Spleen (tissue), 11 donors: ENCODE data around the gene MED26. TPM values are rescaled to one million over a fixed set of nuclear protein-coding genes. Genes with fewer than 3 reads are reported as not detected.
A peak's percentile ranks its signal among the peaks of the same experiment; 100 is the strongest.

ENCODE experiments used
- DNase-seq: peaks from one replicate; pipeline ENCODE4 v3.0.0-alpha.2; 2020
- H3K27ac ChIP-seq, 8 donors: fragments of 200-600 bp; sonication (generic) in 7 of 8; 1 replicate in 4 of 8; 2 replicates in 4 of 8; pipeline versions ENCODE4 v1.5.0 to v1.8.0; 2016 to 2021; ENCODE audit warnings: inconsistent platforms in 4 of 8, mild to moderate bottlenecking in 4 of 8, moderate library complexity in 1 of 8
- H3K27me3 ChIP-seq, 7 donors: fragments of 200-600 bp; sonication (generic) in 6 of 7; replicated peaks in 1 of 7; 1 replicate in 4 of 7; 2 replicates in 3 of 7; pipeline versions ENCODE4 v1.5.0 to v1.8.0; 2016 to 2021; ENCODE audit warnings: inconsistent platforms in 3 of 7, mild to moderate bottlenecking in 1 of 7
- H3K36me3 ChIP-seq, 6 donors: fragments of 200-600 bp; sonication (generic) in 5 of 6; 1 replicate in 4 of 6; 2 replicates in 2 of 6; pipeline versions ENCODE4 v1.5.0 to v1.8.0; 2016 to 2021; ENCODE audit warnings: inconsistent platforms in 2 of 6
- H3K4me1 ChIP-seq, 6 donors: fragments of 200-600 bp; sonication (generic) in 5 of 6; 1 replicate in 3 of 6; 2 replicates in 3 of 6; pipeline versions ENCODE4 v1.5.0 to v1.8.0; 2016 to 2021; ENCODE audit warnings: inconsistent platforms in 3 of 6
- H3K4me3 ChIP-seq, 8 donors: fragments of 200-600 bp; sonication (generic) in 7 of 8; 1 replicate in 4 of 8; 2 replicates in 4 of 8; pipeline versions ENCODE4 v1.5.0 to v1.8.0; 2016 to 2021; ENCODE audit warnings: inconsistent platforms in 4 of 8, mild to moderate bottlenecking in 4 of 8, moderate library complexity in 2 of 8
- H3K9me3 ChIP-seq, 8 donors: fragments of 200-600 bp; sonication (generic) in 7 of 8; 1 replicate in 4 of 8; 2 replicates in 4 of 8; pipeline versions ENCODE4 v1.5.0 to v1.8.0; 2016 to 2021; ENCODE audit warnings: inconsistent platforms in 4 of 8
- CTCF ChIP-seq, 11 experiments: fragments of 200-600 bp in 7 of 11; fragments of 450-650 bp in 4 of 11; sonication (generic) in 4 of 11; IDR thresholded peaks in 8 of 11; conservative IDR thresholded peaks in 3 of 11; 1 replicate in 7 of 11; 2 replicates in 4 of 11; pipeline versions ENCODE4 v1.4.0 to v1.8.0; 2016 to 2021; ENCODE audit warnings: antibody characterized with exemption in 11 of 11, inconsistent platforms in 4 of 11, mild to moderate bottlenecking in 1 of 11
- POLR2A ChIP-seq, 3 donors: fragments of 450-650 bp; IDR thresholded peaks; one replicate each; pipeline ENCODE4 v1.5.1; 2017; ENCODE audit warnings: antibody characterized with exemption in 3 of 3, mild to moderate bottlenecking in 1 of 3
- POLR2AphosphoS5 ChIP-seq, 3 donors: sonication (generic); formaldehyde crosslinking; IDR thresholded peaks; one replicate each; pipeline ENCODE4 v1.5.1; 2017; ENCODE audit warnings: antibody characterized with exemption in 3 of 3
- WGBS, 5 donors: extraction: QIAGEN DNeasy Blood & Tissue Kit in 3 of 5; methylation state at CpG; one replicate each; pipeline versions ENCODE4 v1.1.5 to v1.1.7; 2013 to 2018; 5-methylcytosine and 5-hydroxymethylcytosine counted together
- intact Hi-C: fragments of 100-400 bp; cut with DNase I; formaldehyde crosslinking; loops from one replicate; pipeline ENCODE4 v1.15.0; 2023; ENCODE audit warnings: low total_unique reads
- polyA plus RNA-seq, 3 donors: library from polyadenylated mRNA; stranded (reverse); fragments of 200-250 nt; gene quantifications; one replicate each; pipeline ENCODE4 v1.2.1, GENCODE V29; 2013
- total RNA-seq, 7 donors: library from RNA; depleted of rRNA in 3 of 7; stranded (reverse); fragments of >200 nt in 3 of 7; fragmentation: NEBNext Ultra II Directional in 4 of 7; extraction: Animal tissue kit (Norgen Biotek cat#: 25700) in 4 of 7; gene quantifications; one replicate each; pipeline versions ENCODE4 v1.1.0 to v1.2.1, GENCODE V29; 2016 to 2021
- donor health status: healthy with polysubstance abuse.
- donor health status: DM: no; HTN: no; CAD: no; lungs with moderate emphysema.
- donor health status: DM: no; HTN: no; CAD: no.
- donor health status: Bipolar disorder and iron deficiency.
- donor health status: healthy.
- donor health status: DM: no; HTN: no; CAD: no.
- donor health status: DM: yes; HTN: yes; CAD: no.

MED26 gene
- total and polyA plus RNA-seq, 10 donors, result 6.5 to 20.4 (median 15.7) TPM

GRCh38 chr19:16618248-16618647 is 9.8 kb downstream of the MED26 start:
- H3K27ac ChIP-seq, result no peak overlapping the region
- WGBS, 5 donors, result 84 to 92% (median 88%) methylated on average over 6 to 7 of the region's 7 CpGs
- H3K4me3 ChIP-seq, result no peak overlapping the region
- no peak for DNase-seq
- no peaks in the 10 kb centered on the region for H3K9me3 ChIP-seq
- intact Hi-C loops, result no loop called here
- peaks cover 0 to 19% (median 0%) of the 10 kb centered on the region in 6 donors for H3K36me3 ChIP-seq
- no peaks in the 10 kb centered on the region for H3K27me3 ChIP-seq
- peaks cover 27 to 100% (median 83%) of the 10 kb centered on the region in 6 donors for H3K4me1 ChIP-seq
- TF ChIP-seq POLR2A (IDR thresholded peaks at IDR 0.05) (no peak), POLR2AphosphoS5 (IDR thresholded peaks at IDR 0.05) (peak in 1 of 3 donors; percentile 7)

- no peak for DNase-seq
- peaks cover 31 to 100% (median 89%) of the 10 kb centered on the region in 6 donors for H3K4me1 ChIP-seq
- intact Hi-C loops, result no loop called here
Observed at GRCh38 chr19:16615808-16616207, 12.2 kb downstream of the MED26 start.

GRCh38 chr19:16614941-16615340 is 13.1 kb downstream of the MED26 start:
- Histone ChIP-seq H3K4me1 (peaks cover 34 to 100% (median 91%) of the 10 kb centered on the region in 6 donors), H3K27ac (peak overlapping the region in 3 of 8 donors; percentile 7 to 27 (median 24)), H3K9me3 (no peaks in the 10 kb centered on the region), H3K36me3 (no peaks in the 10 kb centered on the region), H3K27me3 (no peaks in the 10 kb centered on the region), H3K4me3 (no peak overlapping the region)
- TF ChIP-seq POLR2A (IDR thresholded peaks at IDR 0.05) (no peak), CTCF (IDR thresholded peaks at IDR 0.05 in 8 of 11, conservative IDR thresholded peaks at IDR 0.05 in 3 of 11) (no peak), POLR2AphosphoS5 (IDR thresholded peaks at IDR 0.05) (no peak)
- WGBS, 5 donors, result 22 to 35% (median 24%) methylated on average over 2 of the region's 2 CpGs
- no peak for DNase-seq
- intact Hi-C loops, result no loop called here

More at GRCh38 chr19:16615808-16616207, 12.2 kb downstream of the MED26 start:
- Histone ChIP-seq H3K27me3 (no peaks in the 10 kb centered on the region), H3K4me3 (no peak overlapping the region), H3K36me3 (peaks cover 0 to under 1% (median 0%) of the 10 kb centered on the region in 6 donors), H3K27ac (no peak overlapping the region), H3K9me3 (no peaks in the 10 kb centered on the region)
- WGBS, 5 donors, result 33 to 71% (median 50%) methylated on average over 1 of the region's 1 CpG
- TF ChIP-seq POLR2A (IDR thresholded peaks at IDR 0.05), result no peak
- TF ChIP-seq POLR2AphosphoS5 (IDR thresholded peaks at IDR 0.05), result no peak
- no peak for TF ChIP-seq CTCF (IDR thresholded peaks at IDR 0.05 in 8 of 11, conservative IDR thresholded peaks at IDR 0.05 in 3 of 11)

GRCh38 chr19:16613841-16614240 is 14.2 kb downstream of the MED26 start:
- no peak for TF ChIP-seq POLR2AphosphoS5 (IDR thresholded peaks at IDR 0.05)
- Histone ChIP-seq H3K4me3 (no peak overlapping the region), H3K36me3 (no peaks in the 10 kb centered on the region), H3K9me3 (no peaks in the 10 kb centered on the region), H3K4me1 (peaks cover 26 to 100% (median 85%) of the 10 kb centered on the region in 6 donors), H3K27me3 (no peaks in the 10 kb centered on the region), H3K27ac (peak overlapping the region in 1 of 8 donors; percentile 33)
- 66 to 89% (median 87%) methylated on average over 2 of the region's 2 CpGs for WGBS, 5 donors
- intact Hi-C loops, result no loop called here
- DNase-seq, result no peak

- Histone ChIP-seq H3K4me3 (no peak overlapping the region), H3K9me3 (no peaks in the 10 kb centered on the region), H3K27ac (peak overlapping the region in 3 of 8 donors; percentile 60 to 84 (median 61)), H3K27me3 (no peaks in the 10 kb centered on the region), H3K36me3 (no peaks in the 10 kb centered on the region), H3K4me1 (peaks cover 34 to 100% (median 85%) of the 10 kb centered on the region in 6 donors)
- no peak for DNase-seq
- TF ChIP-seq POLR2A (IDR thresholded peaks at IDR 0.05) (no peak), POLR2AphosphoS5 (IDR thresholded peaks at IDR 0.05) (no peak), CTCF (IDR thresholded peaks at IDR 0.05 in 8 of 11, conservative IDR thresholded peaks at IDR 0.05 in 3 of 11) (no peak)
- intact Hi-C loops, result no loop called here
- 39 to 51% (median 46%) methylated on average over 3 of the region's 3 CpGs for WGBS, 5 donors
Observed at GRCh38 chr19:16612636-16613035, 15.4 kb downstream of the MED26 start.
